ENCODE measurements around the gene ZNRF1.
"Not testable (repeated sequence)": the region's sequence is repeated elsewhere in the genome, so short reads cannot be mapped to it uniquely, and the experiment has no call there.

ZNRF1 gene

DNA sequence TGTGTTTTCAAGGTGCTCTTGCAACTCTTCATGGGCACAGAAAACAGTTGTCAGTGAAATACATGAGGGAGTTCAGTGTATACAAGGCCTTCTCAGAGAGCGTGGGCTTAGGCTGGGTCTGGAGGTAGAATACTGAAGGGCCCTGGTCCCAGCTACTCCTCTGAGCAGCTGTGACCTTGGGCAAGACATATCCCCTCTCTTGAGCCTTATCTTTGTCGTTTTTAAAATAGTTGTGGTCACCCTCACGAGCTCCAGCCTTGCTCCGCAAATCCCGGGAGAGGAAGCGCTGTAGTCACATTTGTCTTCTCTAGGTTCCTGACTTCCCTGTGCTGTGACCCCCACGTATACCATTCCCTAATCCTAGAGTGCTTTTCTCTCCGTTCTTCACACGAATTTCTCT lies 3.6 kb downstream of the ZNRF1 start:
- DNase-seq, result no peak

DNA sequence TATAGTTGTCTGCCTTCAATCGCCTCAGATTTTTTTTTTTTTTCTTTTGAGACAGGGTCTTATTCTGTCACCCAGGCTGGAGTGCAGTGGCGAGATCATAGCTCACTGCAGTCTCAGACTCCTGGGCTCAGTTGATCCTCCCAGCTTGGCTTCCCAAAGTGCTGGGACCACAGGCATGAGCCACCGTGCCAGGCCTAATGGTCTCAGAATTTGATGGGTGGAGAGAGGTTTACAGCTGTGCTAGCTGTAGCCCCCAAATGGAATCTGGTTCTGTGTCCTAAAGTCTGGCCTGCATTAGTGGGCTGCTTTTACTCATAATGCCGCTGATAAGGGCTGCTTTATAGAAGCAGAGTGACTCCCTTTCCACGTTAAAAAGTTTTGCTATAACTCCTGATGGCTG lies 5.1 kb downstream of the ZNRF1 start:
- DNase-seq, result no peak

DNA sequence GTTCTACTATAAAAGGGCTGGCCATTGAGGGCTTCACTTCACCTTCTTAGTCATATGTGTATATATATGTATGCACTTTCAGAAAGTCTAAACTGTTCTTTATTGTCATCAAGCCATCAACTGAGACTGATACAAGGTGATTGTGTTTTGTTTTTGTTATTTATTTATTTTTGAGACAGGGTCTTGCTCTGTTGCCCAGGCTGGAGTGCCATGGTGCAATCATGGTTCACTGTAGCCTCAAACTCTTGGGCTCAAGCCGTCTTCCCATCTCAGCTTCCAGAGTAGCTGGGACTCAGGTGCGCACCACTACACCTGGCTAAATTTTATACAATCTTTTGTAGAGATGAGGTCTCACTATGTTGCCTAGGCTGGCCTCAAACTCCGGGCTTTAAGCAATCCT lies 5.6 kb downstream of the ZNRF1 start:
- no peak for DNase-seq

DNA sequence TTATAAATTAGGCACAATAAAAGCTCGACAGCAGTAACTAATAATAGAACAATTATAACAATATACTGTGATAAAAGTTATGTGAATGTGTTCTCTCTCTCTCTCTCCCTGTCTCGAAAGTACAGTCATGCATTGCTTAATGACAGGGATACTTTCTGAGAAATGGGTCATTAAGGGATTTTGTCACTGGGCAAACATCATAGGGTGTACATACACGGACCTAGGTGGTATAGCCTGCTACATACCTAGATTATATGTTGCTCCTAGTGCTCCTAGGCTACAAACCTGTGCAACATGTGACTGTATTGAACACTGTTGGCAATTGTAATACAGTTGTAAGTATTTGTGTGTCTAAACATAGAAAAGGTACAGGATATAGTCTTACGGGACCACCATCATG lies 6.9 kb downstream of the ZNRF1 start:
- no peak for DNase-seq

DNA sequence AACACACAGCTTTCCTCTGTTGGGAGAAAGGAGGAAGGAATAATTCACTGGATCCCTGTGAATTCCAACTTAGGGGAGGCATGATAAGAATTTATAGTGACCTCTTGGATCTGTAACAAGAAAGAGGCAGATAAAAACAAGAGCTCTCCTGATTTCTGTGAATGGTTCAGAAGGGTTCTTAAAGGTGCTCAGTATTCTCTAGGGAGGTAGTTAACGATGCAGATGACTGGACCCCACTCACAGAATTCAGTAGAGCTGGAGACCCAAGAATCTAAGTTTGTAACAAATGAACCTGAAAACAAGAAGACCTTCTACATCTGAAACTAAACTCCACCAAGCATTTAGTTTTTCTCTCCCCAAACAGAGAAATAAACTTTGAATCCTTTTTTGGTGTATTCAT lies 8.6 kb downstream of the ZNRF1 start:
- DNase-seq, result no peak

DNA sequence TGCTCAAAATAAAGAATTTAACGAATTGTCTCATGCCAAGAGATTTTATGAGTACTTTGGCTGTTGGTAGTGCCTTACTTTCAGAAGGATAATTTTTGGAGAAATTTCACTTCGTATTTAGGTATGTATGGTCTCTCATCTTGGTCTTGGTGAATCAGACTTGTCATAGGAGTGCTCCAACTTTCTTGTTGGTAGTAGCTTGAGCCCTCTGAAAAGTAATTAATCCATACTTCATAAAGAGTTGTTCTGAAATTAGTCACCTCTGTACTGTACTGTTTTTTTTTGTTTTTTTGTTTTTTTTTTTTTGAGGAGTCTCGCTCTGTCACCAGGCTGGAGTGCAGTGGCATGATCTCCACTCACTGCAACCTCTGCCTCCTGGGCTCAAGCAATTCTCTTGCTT lies 11.6 kb downstream of the ZNRF1 start:
- DNase-seq, result no peak

DNA sequence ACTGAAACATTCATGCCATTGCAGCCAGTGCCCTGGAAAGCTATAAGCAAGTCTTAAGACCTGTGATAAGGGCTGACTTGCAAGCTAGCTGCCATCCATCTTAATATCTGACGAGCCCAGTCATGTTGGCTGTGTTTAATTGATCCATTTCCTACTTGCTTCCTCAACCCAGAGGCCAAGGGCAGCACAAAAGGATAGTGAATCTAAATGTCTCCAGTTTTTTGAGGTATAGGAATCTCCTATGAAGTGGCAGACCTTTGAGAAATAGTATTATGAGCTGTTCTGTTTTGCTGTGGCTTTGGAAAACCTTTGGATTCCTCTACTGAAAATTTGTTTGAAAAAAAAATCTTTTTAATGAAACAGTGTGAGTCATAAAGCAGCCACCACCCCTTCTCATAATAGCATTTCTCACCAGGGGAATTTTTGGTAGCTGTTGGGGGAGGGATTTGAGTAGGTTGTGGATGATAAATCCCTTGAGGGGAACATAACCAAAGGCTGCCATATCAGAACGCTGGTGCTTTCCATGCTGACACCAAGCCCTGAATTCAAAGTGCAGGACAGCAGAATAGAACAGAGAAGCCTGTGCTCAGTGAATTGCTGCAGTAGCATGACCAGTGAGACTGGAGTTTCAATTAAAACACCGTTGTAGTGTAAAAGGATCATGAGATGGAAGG lies 12.9 kb downstream of the ZNRF1 start:
- peak; percentile 10 for DNase-seq

DNA sequence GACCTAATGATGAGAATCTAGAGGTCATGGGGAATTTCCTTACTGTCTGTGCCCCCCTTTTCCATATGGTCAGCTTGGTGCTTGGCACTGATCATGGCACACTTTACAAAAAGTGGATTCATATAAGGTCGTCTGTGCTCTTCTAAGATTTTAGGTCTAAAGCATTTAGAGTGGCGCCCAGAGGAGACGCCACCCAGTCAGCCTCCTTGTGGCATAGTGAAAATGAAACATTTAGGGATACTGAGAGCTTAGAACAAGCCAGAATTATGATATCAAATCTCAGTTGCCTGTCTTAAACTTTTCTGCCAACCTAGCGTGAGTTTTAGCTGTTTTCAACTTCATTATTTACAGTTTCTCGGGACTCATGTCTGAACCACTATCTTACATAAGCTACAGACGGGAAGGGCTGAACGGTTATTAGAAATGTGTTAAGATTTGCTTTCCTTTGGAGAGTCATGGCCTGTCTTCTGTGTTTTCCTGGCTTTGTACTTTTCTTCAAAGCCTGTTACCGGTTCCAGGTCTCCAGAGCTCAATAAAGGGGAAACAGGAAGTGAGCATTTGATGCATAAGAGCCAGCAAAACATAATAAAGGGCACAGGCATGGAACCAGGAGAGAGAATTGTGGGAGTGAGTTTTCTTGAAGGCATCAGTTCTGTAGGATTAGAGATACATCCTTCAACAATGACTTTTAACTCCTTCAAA lies 13.7 kb downstream of the ZNRF1 start:
- DNase-seq, result no peak

DNA sequence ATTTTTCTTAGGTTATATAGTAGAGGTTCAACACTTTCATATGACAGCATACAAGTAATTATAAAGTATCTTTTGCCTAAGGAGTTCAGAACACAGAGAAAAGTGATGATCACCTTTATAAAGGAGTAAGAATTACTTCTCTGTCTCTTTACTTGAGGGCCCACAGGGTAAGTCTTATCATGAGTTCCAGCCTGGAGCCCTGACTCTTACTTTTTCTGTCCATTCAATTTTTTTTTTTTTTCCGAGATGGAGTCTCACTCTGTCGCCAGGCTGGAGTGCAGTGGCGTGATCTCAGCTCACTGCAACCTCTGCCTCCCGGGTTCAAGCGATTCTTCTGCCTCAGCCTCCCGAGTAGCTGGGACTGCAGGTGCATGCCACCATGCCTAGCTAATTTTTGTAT lies 14.3 kb downstream of the ZNRF1 start:
- DNase-seq, result not testable (repeated sequence)

DNA sequence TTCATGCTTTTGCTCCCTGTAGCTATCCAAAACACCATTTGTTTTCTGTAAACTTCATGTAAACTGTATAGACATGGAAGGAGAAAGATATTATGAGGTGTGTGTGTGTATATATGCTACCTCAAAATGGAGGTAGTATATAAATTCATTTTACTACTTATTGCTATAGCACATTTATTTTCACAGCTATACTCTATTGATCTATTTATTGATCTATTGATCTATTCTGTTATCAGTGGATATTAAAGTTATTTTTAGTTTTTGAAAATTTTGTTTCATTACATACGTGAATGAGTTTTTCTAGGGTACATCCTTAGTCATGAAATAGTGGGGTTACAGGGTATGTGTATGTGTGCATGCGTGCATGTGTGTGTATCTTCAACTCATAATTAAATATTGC lies 15.5 kb downstream of the ZNRF1 start:
- no peak for DNase-seq

DNA sequence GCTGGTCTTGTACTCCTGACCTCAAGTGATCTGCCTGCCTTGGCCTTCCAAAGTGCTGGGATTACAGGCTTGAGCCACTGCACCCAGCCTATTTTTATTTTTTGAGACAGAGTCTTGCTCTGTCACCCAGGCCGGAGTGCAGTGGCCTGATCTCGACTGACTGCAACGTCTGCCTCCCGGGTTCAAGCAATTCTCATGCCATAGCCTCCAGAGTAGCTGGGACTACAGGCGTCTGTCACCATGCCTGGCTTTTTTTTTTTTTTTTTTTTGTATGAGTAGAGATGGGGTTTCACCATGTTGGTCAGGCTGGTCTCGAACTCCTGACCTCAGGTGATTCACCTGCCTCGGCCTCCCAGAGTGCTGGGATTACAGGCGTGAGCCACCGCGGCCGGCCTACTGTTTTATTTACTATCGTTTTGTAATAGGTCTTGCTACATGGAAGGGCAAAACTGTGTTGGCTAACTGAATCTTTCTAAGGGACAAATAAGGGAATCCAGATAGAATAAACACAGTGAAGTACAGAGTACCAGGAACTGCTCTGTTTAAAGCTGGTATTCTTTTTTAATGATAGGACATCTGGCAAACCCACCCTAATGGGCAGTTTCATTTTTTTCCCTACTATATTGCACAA lies 17.7 kb downstream of the ZNRF1 start:
- DNase-seq, result not testable (repeated sequence)

DNA sequence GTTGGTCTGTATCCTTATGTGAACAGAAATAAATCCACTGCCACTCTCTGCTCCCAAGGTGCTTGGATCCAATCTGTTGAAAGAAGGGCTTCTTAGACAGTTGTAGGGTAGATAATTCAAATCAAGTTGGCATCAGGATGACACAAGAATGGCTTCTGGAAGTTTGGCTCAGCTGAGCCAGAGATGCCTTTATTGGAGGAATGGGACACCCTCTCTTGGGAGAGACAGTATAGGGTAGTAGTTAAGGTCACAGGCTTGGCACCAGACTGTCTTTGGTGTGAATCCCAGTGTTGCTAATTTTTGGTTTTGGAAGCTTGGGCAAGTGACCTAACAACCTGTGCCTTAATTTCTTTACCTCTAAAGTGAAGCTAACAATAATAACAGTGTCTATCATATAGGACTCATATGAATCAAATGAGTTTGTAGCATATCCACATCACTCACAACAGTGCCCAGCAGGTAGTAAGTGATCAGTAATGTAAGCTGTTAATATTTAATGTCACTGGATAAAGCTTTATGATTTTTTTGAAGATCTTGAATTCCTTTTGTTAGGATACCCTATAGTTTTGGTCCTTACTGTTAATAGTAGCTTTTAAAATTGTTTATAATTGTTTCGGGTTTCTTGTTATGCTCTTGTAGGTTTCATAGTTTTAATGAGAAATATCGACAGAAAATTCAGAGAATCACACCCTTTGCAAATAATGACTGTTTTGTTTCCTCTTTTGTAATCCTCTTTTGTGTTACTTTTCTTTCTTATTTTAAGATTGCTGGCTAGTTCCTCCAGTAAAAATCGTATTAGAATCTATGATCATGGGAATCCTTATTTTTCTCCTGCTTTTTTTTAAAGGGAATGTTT lies 19.1 kb downstream of the ZNRF1 start:
- no peak for DNase-seq

DNA sequence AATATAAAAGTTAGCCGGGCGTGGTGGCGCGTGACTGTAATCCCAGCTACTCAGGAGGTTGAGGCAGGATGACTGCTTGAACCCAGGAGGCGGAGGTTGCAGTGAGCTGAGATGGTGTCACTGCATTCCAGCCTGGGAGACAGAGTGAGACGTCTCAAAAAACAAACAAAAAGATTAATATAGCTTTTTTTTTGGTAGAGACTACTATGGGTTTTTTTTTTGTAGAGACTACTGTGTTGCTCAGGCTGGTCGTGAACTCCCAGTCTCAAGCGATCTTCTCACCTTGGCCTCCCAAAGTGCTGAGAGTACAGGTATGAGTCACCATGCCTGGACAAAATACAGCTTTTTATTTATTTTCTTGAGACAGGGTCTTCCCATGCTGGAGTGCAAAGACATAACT lies 20.2 kb downstream of the ZNRF1 start:
- no peak for DNase-seq

DNA sequence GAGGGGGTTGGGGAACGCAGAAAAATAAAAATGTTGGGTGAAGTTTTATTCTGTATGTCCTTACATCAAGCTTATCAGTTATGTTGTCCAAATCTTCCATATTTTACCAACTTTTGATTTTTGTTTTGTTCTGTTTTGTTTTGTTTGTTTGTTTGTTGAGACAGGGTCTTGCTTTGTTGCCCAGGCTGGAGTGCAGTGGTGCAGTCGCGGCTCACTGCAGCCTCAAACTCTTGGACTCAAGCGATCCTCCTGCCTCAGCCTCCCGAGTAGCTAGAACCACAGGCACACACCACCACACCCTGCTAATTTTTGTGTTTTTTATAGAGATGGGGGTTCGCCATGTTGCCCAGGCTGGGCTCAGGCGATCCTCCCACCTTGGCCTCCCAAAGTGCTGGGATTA lies 20.8 kb downstream of the ZNRF1 start:
- DNase-seq, result no peak

DNA sequence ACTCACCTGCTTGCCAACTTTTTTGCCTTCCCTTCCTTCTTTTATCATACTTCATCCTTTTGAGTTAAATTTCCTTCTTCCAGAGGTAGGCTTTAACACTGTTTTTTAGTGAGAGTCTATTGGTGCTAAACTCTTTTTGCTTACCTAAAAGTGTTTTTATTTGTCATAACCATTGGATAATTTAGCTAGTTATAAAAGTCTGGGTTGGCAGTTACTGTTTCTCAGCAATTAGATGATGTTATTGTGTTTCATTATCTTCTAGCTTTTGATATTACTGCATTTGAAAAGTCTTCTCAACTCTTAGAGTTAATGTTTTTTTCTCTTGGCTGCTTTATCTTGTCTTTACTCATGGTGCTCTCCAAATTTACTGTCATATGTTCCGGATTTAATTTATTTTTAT lies 22.6 kb downstream of the ZNRF1 start:
- no peak for DNase-seq

DNA sequence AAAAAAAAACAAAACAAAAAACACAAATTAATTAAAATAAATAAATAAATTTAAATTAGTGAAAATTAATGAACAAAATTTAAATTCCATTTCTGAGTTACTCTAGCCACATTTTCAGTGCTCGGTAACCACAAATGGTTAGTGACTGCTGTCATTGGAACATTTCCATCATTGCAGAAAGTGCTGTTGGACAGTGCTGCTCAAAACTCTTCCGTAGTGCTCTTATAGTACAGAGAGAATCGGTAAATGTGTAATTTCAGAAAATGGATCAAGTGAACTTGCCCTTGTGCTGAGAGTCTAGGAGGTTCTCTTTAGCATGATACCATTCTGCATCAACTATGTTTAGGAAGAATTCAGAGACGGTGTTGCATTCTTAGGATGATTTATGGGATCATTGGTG lies 23.7 kb downstream of the ZNRF1 start:
- DNase-seq, result no peak

DNA sequence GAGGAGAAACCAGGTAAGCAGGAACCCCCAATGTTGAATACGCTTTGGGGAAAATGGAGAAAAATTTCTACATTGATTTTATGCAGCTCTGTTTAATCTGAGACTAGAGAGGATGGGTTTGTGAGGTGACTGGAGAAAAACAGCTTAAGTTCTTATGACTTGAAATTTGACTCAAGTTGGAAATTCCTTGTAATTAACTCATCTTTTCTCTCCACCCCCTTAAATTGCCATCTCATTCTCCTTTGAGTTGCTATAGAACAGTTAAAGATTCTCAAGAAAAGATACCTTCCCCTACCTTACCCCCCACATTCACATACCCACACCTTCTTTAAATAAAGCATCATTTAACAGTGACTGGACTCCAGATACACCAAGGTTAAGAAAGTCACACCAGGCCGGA lies 24.2 kb downstream of the ZNRF1 start:
- no peak for DNase-seq

DNA sequence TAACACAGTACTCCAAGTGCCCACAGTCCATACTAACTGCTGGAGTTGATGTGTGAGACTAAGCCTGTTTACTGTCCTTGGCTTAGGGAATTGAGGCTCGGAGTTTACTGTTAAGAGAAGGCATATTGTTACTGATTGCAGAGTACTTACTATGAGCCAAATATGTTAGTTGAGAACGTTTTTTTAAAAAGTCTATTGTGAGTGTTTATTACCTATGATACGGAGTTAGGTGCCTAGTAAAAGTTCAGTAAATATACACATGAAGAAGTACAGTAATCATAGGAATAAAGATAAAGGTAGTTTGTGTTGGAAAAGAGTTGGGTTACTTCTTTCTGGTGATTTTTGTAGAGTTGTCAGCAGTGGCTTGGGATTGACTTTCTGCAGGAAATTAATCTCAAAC lies 25.4 kb downstream of the ZNRF1 start:
- DNase-seq, result no peak

DNA sequence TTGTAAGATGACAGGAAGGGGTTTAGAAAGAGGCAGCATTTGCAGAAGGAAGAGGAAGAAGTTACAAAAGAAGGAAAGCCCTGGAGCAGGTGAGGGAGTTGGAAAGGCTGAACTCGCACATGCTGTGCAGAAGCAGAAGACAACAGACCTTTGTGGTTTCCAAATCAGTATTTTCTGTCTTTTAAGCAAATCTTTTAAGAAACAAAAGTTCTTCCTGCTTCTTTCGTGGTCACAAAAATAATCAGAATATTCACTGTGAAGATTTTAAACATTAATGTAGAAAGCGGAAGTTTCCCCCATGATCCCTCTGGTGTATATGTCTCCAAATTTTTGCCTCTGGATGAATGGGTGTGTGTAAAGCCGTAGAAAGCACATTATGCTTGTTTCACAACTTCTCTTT lies 25.8 kb downstream of the ZNRF1 start:
- no peak for DNase-seq

DNA sequence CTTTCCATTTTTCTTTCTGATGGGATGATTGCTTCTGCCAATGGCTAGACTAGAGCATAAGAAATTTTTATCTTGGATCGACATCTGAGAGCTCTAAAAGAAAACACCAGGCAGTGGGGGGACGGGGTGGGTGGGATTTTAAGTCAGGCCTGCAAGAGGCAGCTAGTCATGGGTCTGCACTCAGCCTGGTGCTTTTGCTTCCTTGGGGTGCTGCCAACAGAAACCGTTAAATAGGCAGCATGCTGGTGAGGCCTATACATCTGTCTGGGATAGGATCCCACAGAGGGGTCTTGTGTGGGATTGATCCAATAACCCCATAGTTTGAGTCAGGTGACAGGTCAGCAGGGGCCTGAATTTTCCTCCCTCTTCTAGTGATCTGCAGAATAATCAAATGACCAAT lies 26.9 kb downstream of the ZNRF1 start:
- no peak for DNase-seq

DNA sequence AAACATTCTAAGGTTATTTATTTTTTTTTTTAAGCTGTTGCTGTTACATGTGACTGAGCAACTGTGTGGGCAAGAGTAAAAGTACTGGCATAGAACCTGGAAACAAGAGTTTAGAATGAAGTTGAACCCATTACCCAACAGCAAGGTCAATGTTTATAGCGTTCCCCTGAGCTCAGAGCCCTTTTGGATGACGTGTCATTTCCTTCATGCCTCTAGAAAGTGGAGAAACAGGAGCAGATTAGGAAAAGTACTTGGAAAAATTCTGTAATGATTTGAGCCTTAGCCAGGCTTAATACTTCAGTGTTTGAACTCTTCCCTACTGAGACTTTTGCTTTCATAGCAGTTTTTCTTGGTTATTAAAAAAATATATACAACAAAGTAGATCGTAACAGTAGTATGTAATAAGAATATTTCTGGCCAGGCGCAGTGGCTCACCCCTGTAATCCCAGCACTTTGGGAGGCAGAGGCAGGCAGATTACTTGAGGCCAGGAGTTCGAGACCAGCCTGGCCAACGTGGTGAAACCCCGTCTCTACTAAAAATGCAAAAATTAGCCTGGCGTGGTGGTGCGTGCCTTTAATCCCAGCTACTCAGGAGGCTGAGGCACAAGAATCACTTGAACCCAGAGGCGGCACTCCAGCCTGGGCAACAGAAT lies 27.5 kb downstream of the ZNRF1 start:
- not testable (repeated sequence) for DNase-seq

DNA sequence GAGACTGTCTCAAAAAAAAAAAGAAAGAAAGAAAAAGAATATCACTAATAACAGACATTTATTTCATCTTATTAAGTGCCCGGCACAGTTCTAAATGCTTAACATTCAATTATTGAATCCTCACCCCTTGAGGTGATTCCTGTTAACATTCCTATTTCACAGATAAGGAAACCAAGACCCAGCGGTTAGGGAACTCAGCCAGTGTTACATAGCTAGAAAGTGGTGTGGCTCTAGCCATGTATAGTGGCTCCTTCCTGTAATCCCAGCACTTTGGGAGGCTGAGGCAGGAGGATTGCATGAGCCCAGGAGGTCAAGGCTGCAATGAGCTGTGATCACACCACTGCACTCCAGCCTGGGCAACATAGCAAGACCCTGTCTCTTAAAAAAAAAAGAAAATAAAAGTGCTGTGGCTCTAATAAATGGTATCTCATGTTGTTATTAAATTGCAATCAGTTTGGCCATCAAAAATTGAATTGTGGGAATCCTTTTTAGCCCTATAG lies 28.1 kb downstream of the ZNRF1 start:
- no peak for DNase-seq

Data from activated CD4-positive, alpha-beta T cell treated with anti-CD3 and anti-CD28 coated beads, Interleukin-2, amount 50 U/mL, for 1 hour (primary cell).